ENCODE results near the gene SLC24A3. TPM values are rescaled to one million over a fixed set of nuclear protein-coding genes. Genes with fewer than 3 reads are reported as not detected.
"Not testable (repeated sequence)": the region's sequence is repeated elsewhere in the genome, so short reads cannot be mapped to it uniquely, and the experiment has no call there.

The SLC24A3 gene
- total RNA-seq, 1 donor from 2014 or later, result 0.96 TPM

DNA sequence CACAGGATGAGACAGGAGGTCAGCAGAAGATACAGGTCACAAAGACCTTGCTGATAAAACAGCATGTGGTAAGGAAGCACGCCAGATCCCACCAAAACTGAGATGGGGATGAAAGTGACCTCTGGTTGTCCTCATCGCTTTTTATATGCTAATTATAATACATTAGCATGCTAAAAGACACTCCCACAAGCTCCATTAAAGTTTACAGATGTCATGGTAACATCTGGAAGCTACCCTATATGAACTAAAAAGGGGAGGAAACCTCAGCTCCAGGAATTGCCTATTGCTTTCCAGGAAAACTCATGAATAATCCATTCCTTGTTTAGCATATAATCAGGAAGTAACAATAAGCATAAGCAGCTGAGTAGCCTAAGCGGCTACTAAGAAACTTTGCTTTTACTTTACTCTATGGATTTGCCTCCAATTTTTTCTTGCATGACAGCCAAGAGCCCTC is 537.2 kb downstream of the SLC24A3 start:
- H3K4me1 Mint-ChIP-seq (ENCODE audit: low read depth), result peaks cover 6% of the 10 kb centered on the region
- H3K36me3 Mint-ChIP-seq (ENCODE audit: insufficient read depth), result no peaks in the 10 kb centered on the region
- H3K4me3 Mint-ChIP-seq (ENCODE audit: low read depth), result no peak overlapping the region
- no peak for DNase-seq (ENCODE audit: low spot score, unreplicated experiment)
- no peak overlapping the region for H3K27ac Mint-ChIP-seq
- TF ChIP-seq, protein P1, sequence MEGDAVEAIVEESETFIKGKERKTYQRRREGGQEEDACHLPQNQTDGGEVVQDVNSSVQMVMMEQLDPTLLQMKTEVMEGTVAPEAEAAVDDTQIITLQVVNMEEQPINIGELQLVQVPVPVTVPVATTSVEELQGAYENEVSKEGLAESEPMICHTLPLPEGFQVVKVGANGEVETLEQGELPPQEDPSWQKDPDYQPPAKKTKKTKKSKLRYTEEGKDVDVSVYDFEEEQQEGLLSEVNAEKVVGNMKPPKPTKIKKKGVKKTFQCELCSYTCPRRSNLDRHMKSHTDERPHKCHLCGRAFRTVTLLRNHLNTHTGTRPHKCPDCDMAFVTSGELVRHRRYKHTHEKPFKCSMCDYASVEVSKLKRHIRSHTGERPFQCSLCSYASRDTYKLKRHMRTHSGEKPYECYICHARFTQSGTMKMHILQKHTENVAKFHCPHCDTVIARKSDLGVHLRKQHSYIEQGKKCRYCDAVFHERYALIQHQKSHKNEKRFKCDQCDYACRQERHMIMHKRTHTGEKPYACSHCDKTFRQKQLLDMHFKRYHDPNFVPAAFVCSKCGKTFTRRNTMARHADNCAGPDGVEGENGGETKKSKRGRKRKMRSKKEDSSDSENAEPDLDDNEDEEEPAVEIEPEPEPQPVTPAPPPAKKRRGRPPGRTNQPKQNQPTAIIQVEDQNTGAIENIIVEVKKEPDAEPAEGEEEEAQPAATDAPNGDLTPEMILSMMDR (IDR thresholded peaks at IDR 0.05; ENCODE audit: unreplicated experiment), result no peak
- H3K27me3 Mint-ChIP-seq, result peaks cover 3% of the 10 kb centered on the region
- no peaks in the 10 kb centered on the region for H3K9me3 Mint-ChIP-seq (ENCODE audit: low read depth)

DNA sequence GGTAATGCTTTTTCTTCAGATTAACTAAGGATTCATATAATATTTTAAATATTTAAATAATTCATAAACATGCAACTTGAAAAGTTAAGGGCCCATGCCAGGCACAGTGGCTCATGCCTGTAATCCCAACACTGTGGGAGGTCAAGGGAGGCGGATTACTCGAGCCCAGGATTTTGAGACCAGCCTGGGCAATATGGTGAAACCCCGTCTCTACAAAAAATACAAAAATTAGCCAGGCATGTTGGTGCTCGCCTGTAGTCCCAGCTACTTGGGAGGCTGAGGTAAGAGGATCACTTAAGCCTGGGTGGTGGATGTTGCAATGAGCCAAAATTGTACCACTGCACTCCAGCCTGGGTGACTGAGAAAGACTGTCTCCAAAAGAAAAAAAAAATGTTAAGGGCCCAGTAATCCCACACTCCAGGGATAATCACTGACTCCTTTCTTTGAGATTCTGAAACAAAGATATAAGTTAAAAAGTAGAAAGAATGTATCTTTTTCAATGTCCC is 537.7 kb downstream of the SLC24A3 start:
- H3K36me3 Mint-ChIP-seq (ENCODE audit: insufficient read depth), result no peaks in the 10 kb centered on the region
- H3K4me1 Mint-ChIP-seq (ENCODE audit: low read depth), result peaks cover 6% of the 10 kb centered on the region
- TF ChIP-seq, protein P1 (IDR thresholded peaks at IDR 0.05; ENCODE audit: unreplicated experiment), result no peak
- no peaks in the 10 kb centered on the region for H3K9me3 Mint-ChIP-seq (ENCODE audit: low read depth)
- DNase-seq (ENCODE audit: low spot score, unreplicated experiment), result no peak
- H3K27ac Mint-ChIP-seq, result no peak overlapping the region
- peaks cover 3% of the 10 kb centered on the region for H3K27me3 Mint-ChIP-seq
- H3K4me3 Mint-ChIP-seq (ENCODE audit: low read depth), result no peak overlapping the region

DNA sequence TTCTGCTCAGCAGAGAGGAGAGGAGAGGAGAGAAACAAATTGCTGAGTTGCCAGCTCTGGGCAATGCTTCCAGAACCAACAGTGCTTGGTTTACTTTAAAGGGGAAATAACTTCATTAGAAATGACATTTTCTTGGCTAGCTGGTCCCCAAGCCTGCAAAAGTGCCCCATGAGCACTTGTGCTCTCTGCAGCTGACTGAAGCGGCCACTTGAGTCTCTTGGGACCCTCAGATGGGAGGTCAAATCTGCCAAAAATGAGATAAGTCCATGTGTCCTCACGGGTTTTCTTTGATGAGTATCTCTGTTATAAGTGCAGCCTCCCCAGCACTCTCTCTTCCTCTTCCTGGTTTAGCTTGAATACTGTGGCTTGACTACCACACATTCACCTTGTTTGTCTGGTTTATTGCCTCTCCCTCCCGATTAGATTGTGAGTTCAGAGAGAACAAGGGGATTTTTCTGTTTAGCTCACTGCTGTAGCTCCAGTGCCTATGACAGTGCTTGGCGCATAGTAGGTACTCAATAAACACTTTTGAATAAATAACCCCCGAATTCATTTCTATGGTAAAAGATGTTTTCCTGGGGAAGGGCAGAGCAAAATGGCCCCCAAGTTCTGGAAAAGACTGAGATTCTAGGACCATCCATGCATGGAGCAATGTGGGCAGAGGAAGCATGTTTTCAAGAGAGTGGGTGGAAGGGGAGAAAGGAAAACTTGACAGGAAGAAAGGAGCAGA is 538.6 kb downstream of the SLC24A3 start:
- no peak for DNase-seq (ENCODE audit: low spot score, unreplicated experiment)
- Mint-ChIP-seq H3K4me1 (ENCODE audit: low read depth) (peaks cover 7% of the 10 kb centered on the region), H3K9me3 (ENCODE audit: low read depth) (no peaks in the 10 kb centered on the region), H3K4me3 (ENCODE audit: low read depth) (no peak overlapping the region), H3K27ac (no peak overlapping the region), H3K36me3 (ENCODE audit: insufficient read depth) (no peaks in the 10 kb centered on the region), H3K27me3 (peaks cover 3% of the 10 kb centered on the region)
- TF ChIP-seq, protein P1 (IDR thresholded peaks at IDR 0.05; ENCODE audit: unreplicated experiment), result no peak

DNA sequence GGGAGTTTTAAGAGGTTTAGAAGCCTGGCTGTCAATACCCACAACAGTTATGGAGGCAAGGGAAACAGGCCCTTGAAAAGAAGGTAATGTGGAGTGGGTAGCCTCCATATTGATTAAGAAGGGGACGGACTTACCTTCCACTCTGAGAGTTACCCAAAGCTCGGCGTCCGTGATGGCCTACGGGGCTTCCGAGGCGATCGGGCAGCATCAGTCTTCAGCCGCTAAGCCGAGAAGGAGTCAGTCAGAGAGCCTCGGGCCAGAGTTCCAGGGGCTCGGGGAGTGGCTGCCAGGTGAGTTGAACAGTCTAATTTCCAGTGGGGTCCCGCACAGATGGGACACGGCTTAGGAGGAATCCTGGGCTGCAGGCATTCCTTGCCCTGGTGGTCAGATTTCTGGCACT is 541.8 kb downstream of the SLC24A3 start:
- H3K27me3 Mint-ChIP-seq; H3K36me3 Mint-ChIP-seq (ENCODE audit: insufficient read depth); H3K4me3 Mint-ChIP-seq (ENCODE audit: low read depth); DNase-seq (ENCODE audit: low spot score, unreplicated experiment); H3K27ac Mint-ChIP-seq; H3K9me3 Mint-ChIP-seq (ENCODE audit: low read depth): not testable (repeated sequence)
- peaks cover 21% of the 10 kb centered on the region for H3K4me1 Mint-ChIP-seq (ENCODE audit: low read depth)

DNA sequence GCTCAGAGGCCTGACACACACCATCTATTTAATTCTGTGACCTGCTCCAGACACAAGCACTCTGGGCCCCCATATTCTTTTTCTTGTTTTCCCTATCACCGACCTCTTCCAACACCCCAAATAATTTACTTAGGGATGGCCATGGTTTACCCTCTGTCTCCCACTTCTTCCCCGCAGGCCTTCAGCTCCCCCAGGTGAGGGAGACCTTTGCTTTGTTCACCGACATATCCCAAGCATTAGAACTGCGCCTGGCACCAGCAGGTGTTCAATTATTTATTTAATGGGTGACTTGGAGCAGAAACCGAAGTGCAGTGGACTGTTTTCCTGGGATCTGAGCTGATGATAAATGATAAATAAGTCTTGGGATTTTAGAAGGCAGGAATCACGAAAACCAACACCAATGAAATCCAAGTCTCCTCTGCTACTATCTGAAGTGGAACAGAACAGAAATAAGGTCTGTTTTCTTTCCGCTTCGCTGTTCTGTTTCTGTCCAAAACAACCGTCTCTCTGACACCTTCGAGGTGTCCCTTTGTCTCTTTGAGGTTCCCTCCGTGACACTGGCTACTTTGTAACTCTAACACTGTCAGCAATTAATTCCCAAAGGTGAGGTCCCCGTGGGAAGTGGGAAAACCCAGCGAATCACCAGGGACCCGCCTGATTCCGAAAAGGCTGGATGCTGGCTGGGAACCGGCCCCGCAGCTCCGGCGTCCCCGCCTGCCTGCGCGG is 544.5 kb downstream of the SLC24A3 start:
- TF ChIP-seq, protein P1 (IDR thresholded peaks at IDR 0.05; ENCODE audit: unreplicated experiment), result no peak
- no peaks in the 10 kb centered on the region for H3K27me3 Mint-ChIP-seq
- peak overlapping the region; percentile 96 for H3K4me3 Mint-ChIP-seq (ENCODE audit: low read depth)
- peaks cover 29% of the 10 kb centered on the region for H3K4me1 Mint-ChIP-seq (ENCODE audit: low read depth)
- H3K9me3 Mint-ChIP-seq (ENCODE audit: low read depth), result no peaks in the 10 kb centered on the region
- peak overlapping the region; percentile 99 for H3K27ac Mint-ChIP-seq
- no peak for DNase-seq (ENCODE audit: low spot score, unreplicated experiment)
- peaks cover 1% of the 10 kb centered on the region for H3K36me3 Mint-ChIP-seq (ENCODE audit: insufficient read depth)
